Measurements from ENCODE around the gene JMJD7. TPM values are rescaled to one million over a fixed set of nuclear protein-coding genes. Genes with fewer than 3 reads are reported as not detected.

JMJD7 gene
- total RNA-seq, 1 experiment from 2014 or later, result 13.2 TPM

DNA sequence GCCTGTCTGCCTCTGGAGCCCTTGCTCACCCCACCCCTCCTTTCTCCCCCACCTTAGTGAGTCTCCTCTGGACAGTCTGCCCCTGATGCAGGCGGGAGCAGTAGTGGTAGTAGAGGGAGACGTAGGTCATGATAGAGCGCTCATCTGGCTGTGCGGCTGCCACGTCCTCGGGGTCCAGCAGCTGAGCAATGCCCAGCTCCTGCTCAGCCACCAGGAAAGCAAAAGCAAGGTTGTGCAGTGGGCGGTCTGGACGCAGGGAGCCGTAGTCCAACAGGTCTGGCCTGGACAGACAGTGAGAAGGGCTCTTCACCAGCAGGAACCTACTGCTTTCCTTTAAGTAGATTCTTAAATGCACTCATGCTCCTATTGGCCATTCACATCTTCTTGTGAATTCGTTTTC is 59.3 kb downstream of the JMJD7 start:
- Histone ChIP-seq H3K27ac (ENCODE audit: low read length) (no peak overlapping the region), H3K36me3 (ENCODE audit: control insufficient read depth, insufficient read depth, low read length) (no peaks in the 10 kb centered on the region), H3K4me1 (ENCODE audit: control insufficient read depth, insufficient read depth, low read length) (no peaks in the 10 kb centered on the region), H3K4me3 (ENCODE audit: low read depth in 2 of 2, low read length in 2 of 2) (no peak overlapping the region), H3K9me3 (ENCODE audit: control insufficient read depth, insufficient read depth, low read depth, low read length) (no peaks in the 10 kb centered on the region), H3K27me3 (ENCODE audit: control insufficient read depth, insufficient read depth, low read length) (no peaks in the 10 kb centered on the region)
- DNase-seq (ENCODE audit: low read depth, low spot score), result no peak
- in situ Hi-C loops (cut with HindIII; ENCODE audit: low pct_unique_long_range_greater_than_20kb, low sequenced_read_pairs), result no loop called here
- no peak for ATAC-seq
- POLR2A ChIA-PET, result no interaction called here
- TF ChIP-seq, protein P1, sequence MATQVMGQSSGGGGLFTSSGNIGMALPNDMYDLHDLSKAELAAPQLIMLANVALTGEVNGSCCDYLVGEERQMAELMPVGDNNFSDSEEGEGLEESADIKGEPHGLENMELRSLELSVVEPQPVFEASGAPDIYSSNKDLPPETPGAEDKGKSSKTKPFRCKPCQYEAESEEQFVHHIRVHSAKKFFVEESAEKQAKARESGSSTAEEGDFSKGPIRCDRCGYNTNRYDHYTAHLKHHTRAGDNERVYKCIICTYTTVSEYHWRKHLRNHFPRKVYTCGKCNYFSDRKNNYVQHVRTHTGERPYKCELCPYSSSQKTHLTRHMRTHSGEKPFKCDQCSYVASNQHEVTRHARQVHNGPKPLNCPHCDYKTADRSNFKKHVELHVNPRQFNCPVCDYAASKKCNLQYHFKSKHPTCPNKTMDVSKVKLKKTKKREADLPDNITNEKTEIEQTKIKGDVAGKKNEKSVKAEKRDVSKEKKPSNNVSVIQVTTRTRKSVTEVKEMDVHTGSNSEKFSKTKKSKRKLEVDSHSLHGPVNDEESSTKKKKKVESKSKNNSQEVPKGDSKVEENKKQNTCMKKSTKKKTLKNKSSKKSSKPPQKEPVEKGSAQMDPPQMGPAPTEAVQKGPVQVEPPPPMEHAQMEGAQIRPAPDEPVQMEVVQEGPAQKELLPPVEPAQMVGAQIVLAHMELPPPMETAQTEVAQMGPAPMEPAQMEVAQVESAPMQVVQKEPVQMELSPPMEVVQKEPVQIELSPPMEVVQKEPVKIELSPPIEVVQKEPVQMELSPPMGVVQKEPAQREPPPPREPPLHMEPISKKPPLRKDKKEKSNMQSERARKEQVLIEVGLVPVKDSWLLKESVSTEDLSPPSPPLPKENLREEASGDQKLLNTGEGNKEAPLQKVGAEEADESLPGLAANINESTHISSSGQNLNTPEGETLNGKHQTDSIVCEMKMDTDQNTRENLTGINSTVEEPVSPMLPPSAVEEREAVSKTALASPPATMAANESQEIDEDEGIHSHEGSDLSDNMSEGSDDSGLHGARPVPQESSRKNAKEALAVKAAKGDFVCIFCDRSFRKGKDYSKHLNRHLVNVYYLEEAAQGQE (IDR thresholded peaks at IDR 0.05; ENCODE audit: insufficient read depth in 1 of 2, low read depth in 2 of 2, low read length in 1 of 2), result no peak
- BruUV-seq (replicated peaks), result no TSS peak
- CTCF ChIA-PET, result no interaction called here
- intact Hi-C loops (cut with micrococcal nuclease; ENCODE audit: unreplicated experiment), result no loop called here

Small RNA genes within 50 kb of the gene (microRNA-seq; reads per million reads assigned to microRNA genes)
- not detected for gene MIR4310 (ENCODE audit: unreplicated experiment)

Other genes starting within 250 kb of the JMJD7 start
- 43.6 TPM for gene MGA, start 167.7 kb upstream of the JMJD7 start, total RNA-seq (2021; ENCODE audit: unreplicated experiment)
- 38.4 TPM for gene MAPKBP1, start 53.6 kb upstream of the JMJD7 start, total RNA-seq (2021; ENCODE audit: unreplicated experiment)
- 4.7 TPM for gene PLA2G4B, start 10.8 kb downstream of the JMJD7 start, total RNA-seq (2021; ENCODE audit: unreplicated experiment)
- 2.1 TPM for gene SPTBN5, start 66.0 kb downstream of the JMJD7 start, total RNA-seq (2021; ENCODE audit: unreplicated experiment)
- gene EHD4, start 144.5 kb downstream of the JMJD7 start, total RNA-seq (2021; ENCODE audit: unreplicated experiment), result 43.2 TPM
- gene PLA2G4E, start 192.9 kb downstream of the JMJD7 start, total RNA-seq (2021; ENCODE audit: unreplicated experiment), result not detected